NCI-H446 treated with DMSO at 0.1 percent for 48 hours (cell line): Measurements from ENCODE around the gene NAPEPLD.
A peak's percentile ranks its signal among the peaks of the same experiment; 100 is the strongest.
"Not testable (repeated sequence)": the region's sequence is repeated elsewhere in the genome, so short reads cannot be mapped to it uniquely, and the experiment has no call there.

ENCODE experiments used
- DNase-seq: peaks from one replicate; lab custom pipeline; 2025; lab: John Stamatoyannopoulos, UW

The NAPEPLD gene

DNA sequence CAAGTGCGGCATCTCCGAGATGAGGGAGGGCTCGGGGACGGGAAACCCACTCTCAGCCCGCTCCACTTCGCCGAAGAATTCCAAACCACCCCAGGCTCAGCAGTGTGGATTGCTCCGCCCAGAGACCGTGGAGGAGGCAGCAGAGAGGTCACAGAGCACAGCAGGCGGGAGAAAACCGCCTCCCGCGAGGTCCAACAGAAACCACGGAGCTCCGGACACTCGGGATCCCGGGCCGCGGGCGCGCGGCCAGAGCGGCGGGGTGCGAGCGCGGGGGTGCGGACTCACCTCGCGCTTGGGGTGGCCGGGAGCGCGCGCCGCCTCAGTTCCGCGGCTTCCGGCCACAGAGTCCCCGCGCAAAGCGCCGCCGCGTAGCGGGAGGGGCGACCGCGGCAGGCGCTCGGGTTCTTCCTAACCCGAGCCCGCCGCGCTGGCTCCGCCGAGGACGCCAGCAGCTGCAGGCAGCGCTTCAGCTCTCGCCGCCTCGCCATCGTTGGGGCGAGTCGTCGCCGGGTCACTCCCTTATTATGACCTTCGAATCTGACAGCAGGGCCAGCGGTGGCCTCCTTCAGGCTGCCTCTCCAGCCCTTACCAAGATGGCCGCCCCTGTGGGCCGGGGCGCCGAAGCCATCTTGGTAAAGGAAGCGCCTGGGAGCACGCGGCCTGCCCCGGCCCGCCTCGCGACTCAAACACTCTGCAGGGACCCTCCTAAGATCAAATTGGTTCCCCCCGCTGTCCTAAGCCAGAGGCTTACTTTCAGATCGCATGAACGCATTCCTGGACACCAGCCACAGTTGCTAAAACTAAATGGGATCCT is at the start of gene NAPEPLD:
Gene NAPEPLD (minus strand): TSS at position 106 of the 814 bp plus-strand sequence. CDS start 20,323 bp downstream, outside the sequence.
- peak; percentile 73 for DNase-seq

DNA sequence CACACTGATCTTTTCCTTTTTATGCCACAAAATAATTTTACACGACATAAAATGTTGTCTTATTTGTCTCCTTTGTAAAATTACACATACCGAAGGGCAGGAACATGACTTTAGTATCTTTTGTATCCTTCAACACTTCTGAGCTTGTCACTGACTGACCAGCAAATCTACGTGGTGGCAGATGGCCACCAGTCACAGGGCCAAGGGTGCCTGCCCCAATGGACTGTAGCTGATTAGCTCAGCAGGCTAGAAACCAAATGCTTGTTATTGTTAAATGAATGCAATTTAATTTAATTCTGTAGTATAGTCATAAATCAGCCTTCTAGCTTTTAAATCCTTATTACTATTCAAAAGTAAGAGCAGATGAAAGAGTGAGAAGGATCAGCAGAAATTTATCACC is 49.2 kb upstream of the NAPEPLD start:
- not testable (repeated sequence) for DNase-seq

DNA sequence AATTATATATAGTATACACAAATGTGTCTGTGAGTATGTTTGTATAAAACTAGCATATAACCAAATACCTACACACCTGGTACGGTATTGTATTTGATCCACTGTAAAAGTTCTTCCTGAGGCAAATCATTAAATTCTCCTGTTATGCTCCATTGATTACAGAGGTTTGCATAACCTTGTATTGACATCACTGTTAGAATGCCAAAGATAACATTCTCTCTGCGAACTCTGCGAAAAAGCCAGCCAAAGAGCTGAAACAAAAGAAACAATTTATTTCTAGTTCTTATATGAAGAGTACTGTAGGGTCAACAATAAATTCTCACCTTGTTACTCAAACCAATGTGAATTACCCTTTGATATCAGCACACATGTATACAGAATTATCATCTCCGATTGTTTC is 46.5 kb upstream of the NAPEPLD start:
- not testable (repeated sequence) for DNase-seq

DNA sequence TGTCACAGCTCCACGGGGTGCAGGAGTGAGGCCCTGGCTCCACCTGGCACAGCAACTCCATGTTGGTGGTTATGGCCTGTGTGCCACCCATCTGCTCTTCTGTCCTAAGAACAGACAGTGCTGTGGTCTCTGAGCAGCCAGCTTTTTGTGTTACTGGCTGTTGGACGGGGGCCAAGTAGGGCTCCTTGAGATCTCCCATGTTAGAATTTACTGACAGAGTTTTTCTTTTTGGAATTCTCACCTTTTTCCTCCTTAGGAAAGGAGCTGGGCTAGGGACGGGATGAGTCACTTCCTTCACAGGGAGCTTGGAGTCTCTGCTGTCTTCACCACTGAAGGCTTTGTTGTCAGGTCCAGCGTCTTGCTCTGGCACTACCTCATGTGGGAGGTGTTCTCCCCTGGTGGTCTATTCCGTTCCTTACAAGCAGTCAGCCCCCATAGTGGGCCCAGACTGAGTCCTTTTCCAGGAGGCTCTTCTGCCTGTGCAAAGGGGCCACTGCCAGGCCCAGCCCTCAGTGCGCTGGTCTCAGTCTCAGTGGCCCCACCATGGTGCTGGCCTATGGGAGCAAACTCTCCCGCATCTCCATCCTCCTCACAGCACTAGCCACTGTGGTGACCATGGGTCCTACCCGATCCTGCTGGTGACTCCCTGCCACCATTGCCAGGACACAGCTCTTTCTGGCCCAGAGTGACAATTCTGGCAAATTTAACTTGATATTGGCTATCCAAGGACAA is 23.7 kb upstream of the NAPEPLD start:
- DNase-seq = not testable (repeated sequence)

DNA sequence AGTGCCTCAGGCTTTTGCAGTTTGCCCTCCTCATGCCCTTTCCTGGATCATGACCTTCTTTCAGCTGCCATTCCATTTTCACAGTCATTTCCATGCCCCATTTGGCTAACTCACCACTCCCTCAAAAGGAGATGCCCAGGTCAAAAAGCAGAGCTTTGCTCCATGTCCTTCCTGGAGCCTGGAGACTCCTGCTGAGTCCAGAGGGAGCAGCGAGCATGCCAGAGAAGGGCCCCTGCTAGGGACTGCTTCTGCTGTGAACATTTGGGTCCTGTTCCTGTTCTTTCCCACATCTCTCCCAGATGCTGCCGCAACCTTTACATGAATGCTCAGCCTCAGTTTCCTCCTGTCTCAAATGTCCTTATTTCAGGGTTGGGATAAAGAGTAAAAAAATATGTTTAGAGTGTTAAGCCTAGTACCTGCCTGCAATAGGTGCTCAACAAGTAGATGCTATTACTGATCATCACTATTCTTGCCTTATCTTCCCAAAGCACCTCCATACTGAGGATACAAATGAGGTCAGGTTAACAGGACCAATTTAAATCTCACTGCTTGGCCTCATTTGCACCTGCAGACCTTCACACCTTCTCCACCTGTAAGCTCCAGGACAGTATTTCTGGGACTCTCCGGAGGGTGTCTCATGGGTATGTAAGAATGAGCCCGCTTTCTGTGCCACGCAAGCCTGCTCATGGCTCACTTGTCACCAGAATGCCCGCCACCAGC is 23.0 kb upstream of the NAPEPLD start:
- DNase-seq = not testable (repeated sequence)

DNA sequence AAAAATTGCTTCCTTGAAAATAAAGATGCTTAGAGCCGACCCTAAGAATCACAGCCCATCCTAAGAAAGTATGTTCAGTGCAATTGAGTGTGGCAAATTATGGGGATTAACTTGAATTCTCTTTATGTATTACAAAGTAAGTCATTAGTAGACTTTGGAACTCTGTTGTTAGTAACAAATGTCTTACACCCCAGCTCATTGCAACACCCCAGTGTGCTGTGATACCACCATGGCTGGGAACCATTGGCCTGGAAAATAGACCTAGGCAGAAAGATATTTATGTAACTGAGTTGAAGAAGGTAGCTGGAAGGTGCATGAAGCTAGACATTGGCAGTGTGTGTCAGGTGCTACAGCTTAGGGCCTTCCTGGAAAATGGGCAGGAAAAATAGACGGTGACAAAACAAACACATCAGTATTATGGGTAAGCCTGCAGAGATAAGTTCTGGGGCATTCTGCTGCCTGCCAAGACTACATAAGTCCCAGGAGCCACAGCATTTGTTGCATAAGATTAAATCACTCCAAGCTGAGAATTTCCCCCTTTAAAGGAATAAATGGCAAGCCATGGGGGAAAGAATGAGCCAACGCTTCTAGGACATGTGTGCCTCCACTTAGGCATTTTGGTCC is 18.1 kb upstream of the NAPEPLD start:
- not testable (repeated sequence) for DNase-seq

DNA sequence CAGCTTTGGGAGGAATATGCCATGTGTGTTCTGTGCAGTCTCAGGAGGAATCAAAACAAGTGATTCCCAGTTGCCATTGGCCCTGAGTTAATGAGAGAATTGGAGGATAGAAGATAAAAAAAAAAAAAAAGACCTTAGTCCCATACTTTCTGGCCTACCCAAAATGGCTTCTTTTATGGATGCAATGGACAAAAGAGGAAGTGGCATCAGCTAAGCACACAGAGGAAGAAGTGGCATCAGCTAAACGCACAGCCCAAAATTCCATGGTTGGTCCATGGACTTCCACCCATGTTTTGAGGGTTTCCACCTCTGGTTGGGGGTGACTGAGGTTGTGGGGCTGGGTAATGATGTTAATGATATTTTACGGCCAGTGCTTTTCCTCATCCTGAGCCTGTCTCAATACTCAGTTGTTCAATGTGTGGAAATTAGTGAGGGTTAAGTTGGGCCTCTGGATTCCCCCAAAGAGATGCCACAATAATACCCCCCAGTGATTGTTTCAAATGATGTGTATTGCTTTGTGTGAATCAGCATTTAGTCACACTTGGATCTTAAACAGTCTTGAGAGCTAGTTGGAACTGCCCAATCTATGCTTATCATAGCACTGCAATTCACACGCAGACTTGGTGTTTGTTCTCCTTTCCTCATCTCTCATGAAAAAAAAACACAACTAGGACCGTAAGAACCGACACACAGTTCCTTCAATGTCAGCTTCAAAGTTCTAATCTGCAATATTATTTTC is 14.4 kb upstream of the NAPEPLD start:
- DNase-seq = not testable (repeated sequence)

DNA sequence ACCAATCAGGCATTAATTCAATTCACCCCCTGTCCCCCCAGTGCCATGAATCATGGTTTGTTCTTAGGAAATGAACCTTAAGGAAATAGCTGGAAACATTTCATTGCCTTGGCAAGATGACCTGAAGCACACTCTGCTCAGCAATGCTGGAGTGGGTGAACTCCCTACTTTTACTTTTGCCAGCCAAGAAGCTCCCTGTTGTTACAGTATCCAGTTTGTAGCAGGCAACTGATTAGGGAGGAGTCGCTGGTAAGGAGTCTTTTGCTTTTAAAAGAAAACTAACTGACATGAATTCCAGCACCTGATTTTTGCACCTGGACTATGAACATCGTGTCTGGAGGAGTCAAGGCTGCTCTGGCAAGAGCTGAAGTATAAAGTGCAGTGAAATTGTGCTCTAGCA is 13.7 kb upstream of the NAPEPLD start:
- DNase-seq = not testable (repeated sequence)

DNA sequence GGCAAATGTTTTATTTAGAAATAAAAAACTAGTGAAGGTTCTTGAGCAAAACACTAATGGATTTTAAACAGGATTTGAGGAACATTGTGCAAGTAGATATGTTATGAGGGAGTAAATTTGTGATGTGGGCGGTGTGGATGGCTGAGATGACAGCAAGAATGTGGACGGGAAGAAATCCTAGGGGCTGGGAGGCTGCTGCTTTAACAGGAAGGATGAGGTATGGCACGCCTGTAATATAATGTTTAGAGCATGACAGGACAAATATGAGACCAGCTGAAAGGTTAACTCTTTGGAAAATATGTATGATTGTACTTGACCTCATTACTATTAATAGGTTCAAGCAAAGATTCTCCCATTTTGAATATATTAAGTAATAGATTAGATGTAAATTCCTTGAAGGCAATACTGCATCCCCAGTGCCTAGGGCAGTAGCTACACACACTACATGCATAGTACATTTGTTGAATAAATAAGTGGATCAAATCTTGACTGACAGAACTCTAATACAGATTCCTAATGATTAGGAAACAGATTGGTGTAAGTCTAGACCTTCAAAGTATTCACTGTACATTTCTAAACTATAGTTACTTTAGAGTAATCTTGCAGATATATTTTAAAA is 13.2 kb upstream of the NAPEPLD start:
- DNase-seq = not testable (repeated sequence)

DNA sequence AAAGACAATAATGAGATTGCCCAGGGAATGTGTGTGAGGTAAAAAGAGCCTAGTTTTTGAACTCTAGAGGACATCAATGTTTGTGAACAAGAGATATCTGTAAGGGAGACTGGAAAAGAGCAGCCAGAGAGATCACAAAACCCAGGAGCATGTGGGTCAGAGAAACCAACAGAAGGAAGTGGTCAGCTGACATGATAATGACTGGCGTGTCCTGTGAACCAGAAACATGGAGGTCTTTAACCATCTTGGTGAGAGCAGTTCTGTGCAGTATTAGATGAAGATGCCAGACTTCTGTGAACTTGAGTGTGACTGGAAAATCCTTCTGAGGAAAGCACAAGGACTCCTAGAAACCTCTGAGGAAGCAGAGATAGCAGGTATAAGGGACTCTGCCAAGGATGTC is 10.2 kb upstream of the NAPEPLD start:
- not testable (repeated sequence) for DNase-seq

DNA sequence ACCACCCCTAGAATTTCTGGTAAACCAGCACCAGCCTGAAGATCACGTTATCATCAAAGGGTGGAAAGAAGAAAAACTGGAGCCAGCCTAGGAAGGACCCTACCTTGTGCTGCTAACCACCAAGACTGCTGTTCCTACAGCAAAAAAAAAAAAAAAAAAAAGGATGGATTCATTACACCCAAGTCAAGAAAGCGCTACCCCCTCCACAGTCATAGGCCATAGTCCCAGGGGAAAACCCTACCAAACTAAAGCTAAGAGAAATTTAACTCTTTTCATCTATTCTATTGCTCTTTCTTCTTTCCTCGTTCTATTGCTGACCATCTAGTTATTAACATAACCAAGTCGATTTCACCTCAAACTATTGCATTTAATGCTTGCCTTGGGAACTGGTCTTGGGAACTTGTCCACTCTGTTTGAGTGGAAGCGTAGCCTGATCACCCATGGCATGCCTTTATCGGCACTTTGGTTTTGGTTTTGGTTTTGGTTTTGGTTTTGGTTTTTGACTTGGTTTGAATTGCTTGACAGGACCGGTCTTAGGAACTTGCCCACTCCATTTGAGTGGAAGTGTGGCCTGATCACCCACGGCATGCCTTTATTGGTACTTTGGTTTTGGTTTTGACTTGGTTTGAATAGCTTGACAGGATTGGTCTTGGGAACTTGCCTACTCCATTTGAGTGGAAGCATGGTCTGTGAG is 6.6 kb upstream of the NAPEPLD start:
- not testable (repeated sequence) for DNase-seq

DNA sequence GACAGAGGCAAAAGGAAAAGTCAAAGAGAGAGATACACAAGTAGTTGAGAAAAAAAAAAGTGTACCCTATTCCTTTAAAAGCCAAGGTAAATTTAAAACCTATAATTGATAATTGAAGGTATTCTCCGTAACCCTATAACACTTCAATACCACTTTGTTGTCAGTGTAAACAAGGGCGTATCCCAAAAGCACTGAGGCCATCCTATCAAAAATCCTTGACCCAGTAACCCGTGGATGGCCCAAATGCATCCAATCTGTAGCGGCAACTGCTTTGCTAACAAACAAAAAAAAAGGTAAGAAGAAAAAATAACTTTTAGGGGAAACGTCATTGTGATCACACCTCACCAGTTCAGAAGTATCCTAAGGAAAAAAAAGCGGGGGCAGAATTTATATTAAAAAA is 5.1 kb upstream of the NAPEPLD start:
- DNase-seq = no peak

DNA sequence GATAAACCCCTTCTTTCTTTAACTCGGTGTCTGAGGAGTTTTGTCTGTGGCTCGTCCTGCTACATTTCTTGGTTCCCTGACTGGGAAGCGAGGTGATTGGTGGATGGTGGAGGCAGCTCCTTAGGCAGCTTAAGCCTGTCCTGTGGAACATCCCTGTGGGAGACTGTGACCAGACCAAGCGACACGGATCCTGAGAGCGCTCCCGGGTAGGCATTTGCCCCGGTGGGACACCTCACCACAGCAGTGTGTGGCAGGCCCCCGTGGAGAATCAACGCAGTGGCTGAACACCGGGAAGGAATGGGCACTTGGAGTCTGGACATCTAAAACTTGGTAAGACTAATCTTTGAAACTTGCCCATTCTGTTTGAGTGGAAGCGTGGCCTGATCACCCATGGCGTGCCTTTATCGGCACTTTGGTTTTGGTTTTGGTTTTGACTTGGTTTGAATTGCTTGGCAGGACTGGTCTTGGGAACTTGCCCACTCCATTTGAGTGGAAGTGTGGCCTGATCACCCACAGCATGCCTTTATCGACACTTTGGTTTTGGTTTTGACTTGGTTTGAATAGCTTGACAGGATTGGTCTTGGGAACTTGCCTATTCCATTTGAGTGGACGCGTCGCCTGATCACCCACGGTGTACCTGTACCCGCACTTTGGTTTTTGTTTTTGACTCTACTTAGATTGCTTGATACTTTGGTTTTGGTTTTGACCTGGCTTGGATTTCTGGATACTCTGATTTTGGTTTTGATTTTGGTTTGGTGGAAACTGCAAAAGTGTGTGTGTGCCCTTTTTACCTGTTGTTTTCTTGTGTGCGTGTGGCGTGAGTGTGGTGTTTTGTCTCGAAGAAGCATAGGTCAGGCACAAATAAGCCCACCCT is 4.1 kb upstream of the NAPEPLD start:
- DNase-seq = not testable (repeated sequence)

DNA sequence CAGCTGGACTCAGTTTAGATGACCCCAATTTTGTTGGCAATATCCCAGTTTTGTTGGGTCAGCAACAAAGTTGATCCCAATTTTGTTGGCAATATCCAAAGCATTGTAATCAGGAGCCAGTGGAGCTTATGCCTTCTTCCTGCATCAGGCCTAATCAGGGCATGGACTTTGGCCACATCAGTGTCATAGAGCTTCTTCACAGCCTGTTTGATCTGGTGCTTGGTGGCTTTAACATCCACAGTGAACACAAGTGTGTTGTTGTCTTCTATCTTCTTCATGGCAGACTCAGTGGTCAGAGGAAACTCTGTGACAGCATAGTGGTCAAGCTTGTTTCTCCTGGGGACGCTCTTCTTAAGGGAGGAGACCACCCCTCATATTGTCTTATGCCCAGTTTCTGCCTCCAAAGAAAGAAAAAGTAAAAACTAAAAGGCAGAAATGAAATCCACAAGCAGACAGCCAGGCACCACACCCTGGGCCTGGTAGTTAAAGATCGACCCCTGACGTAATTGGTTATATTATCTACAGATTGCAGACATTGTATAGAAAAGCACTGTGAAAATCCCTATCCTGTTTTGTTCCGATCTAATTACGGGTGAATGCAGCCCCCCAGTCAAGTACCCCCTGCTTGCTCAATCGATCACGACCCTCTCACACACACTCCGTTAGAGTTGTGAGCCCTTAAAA is 3.2 kb upstream of the NAPEPLD start:
- DNase-seq = not testable (repeated sequence)

DNA sequence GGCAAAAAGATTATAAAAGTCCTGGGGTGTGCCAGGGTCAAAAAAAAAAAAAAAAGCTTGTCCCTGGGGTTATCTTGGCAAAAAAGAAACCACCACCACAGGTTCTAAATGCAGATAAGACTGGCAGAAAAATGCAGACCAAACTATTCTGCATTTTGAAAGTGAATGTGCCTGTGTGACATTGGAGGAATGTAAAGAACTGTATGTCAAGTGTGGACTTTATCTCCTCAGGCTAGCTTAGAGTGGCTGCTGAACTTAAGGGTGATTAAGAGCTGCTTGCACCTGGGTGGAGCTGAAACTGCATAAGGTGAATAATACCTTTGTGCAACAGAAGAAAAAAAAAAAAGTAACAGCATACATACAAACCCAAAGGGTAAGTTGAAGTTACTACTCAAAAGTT is 1.3 kb upstream of the NAPEPLD start:
- no peak for DNase-seq

DNA sequence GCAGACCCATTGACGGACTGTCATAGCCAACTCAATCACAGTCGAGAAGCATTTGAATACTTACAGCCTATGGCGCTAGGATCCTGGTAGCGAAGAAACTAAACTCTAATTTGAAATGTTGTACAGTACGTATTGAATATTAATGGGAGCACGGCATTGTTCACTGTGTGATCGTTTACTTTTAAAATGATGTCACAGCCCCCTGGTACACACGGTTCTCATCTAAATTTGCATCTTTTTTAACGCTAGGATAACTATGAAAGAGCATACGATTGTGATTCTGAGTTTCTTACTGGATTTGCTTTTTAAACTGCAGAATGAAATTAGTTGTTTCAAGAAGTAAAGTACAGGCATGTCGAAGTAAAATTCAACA is 895 bp upstream of the NAPEPLD start:
- no peak for DNase-seq

DNA sequence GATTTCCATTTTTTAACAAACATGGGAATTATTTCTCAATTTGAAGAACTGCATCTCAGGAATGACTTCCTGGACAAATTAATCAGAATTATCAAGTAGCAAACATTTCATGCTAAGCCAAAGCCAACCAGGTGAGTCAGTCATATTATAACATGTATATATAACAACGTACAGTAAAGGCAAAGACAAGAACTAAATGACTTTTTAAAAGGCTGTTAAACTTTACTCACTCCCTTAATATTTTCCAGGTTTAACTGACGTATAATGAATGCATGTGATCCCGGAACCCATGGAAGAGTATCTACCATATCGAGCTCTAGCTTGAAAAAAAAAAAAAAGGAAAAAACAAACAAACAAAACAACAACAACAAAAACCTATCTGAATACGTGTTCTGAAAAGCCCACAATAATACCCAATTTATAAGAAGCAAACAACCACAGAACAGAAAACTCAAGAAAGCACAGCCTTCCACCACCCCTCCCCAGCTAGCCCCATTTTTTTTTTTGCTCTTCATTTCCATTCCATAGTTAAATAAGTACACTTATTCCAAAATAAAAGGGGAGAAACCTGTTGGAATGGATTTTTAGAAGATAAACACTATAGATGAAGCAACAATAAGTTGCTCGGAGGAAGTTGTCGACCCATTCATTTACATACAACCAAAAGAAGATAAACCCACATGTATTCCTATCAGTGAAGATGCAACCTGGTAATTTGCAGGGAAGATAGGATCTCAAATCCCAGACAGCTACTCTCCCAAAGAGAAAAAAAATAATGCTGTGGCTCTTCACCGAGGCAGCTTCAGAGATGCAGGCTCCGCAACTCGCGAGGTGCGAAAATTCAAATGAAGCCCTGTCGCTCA is 537 bp downstream of the NAPEPLD start:
- no peak for DNase-seq

DNA sequence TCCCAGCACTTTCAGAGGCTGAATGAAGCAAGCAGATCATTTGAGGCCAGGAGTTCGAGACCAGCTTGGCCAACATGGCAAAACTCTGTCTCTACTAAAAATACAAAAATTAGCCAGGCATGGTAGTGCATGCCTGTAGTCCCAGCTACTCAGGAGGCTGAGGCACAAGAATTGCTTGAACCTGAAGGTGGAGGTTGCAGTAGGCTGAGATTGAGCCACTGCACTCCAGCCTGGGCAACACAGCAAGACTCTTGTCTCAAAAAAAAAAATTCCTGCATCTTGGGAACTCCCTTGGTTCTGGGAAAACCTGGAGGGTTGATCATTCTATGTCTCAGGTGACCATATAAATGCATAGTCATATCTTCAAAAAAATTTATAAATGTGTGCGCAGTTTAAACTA is 4.1 kb downstream of the NAPEPLD start:
- DNase-seq = not testable (repeated sequence)
